MM.1S (cell line): ENCODE data around the gene NOS3.
A peak's percentile ranks its signal among the peaks of the same experiment; 100 is the strongest.

Source experiments
- EZH2phosphoT487 ChIP-seq: fragments of 300-600 bp; sonication (generic); IDR thresholded peaks from 2 replicates; pipeline ENCODE4 v1.6.1; 2018; ENCODE audit warnings: antibody characterized with exemption, low read length
- TF ChIP-seq, protein P1 (sequence below): fragments of 300-600 bp; sonication (generic); IDR thresholded peaks from 2 replicates; pipeline ENCODE4 v1.5.1; 2016; ENCODE audit warnings: antibody characterized with exemption, low read length, mixed read lengths

- TF ChIP-seq, protein P1, sequence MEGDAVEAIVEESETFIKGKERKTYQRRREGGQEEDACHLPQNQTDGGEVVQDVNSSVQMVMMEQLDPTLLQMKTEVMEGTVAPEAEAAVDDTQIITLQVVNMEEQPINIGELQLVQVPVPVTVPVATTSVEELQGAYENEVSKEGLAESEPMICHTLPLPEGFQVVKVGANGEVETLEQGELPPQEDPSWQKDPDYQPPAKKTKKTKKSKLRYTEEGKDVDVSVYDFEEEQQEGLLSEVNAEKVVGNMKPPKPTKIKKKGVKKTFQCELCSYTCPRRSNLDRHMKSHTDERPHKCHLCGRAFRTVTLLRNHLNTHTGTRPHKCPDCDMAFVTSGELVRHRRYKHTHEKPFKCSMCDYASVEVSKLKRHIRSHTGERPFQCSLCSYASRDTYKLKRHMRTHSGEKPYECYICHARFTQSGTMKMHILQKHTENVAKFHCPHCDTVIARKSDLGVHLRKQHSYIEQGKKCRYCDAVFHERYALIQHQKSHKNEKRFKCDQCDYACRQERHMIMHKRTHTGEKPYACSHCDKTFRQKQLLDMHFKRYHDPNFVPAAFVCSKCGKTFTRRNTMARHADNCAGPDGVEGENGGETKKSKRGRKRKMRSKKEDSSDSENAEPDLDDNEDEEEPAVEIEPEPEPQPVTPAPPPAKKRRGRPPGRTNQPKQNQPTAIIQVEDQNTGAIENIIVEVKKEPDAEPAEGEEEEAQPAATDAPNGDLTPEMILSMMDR = peak; percentile 42
- TF ChIP-seq EZH2phosphoT487 = no peak
Observed at GRCh38 chr7:150974468-150975391, 16.1 kb upstream of the NOS3 start.
